Stomach (tissue), 4 donors: Measurements from ENCODE around the gene GRM4.

Source experiments
- EP300 ChIP-seq: sonication (generic); formaldehyde crosslinking; IDR thresholded peaks from one replicate; pipeline ENCODE4 v1.6.1; 2017; ENCODE audit warnings: antibody characterized with exemption
- POLR2A ChIP-seq, 4 donors: fragments of 450-650 bp; IDR thresholded peaks; one replicate each; pipeline ENCODE4 v1.6.1; 2016; ENCODE audit warnings: antibody characterized with exemption in 4 of 4, control low read depth in 2 of 4, mild to moderate bottlenecking in 1 of 4, moderate library complexity in 1 of 4
- POLR2AphosphoS5 ChIP-seq, 3 donors: sonication (generic); formaldehyde crosslinking; IDR thresholded peaks; one replicate each; pipeline ENCODE4 v1.6.1; 2016; ENCODE audit warnings: antibody characterized with exemption in 3 of 3
- TF ChIP-seq, protein P1 (sequence below), 7 experiments: fragments of 450-650 bp in 4 of 7; fragments of 200-600 bp in 3 of 7; sonication (generic) in 3 of 7; IDR thresholded peaks; one replicate each; pipeline ENCODE4 v1.5.1; 2016 to 2019; ENCODE audit warnings: antibody characterized with exemption in 7 of 7, control low read depth in 2 of 7, mild to moderate bottlenecking in 1 of 7

DNA sequence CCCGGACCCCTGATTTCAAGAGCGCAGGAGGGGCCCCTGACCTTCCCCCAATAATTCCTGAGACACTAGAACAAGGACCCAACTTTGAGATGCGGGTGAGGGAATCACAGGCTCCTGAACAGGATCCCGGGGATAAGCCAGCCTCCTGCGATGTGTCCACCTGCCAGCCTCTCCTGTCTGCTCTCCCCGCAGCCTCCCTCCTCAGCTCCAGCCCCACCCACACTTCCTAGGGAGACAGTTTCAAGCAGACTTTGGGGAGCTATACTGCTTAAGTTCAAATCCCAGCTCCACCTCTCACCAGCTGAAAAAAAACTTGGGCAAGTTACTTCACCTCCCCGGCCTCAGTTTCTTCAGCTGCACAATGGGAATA lies 50.8 kb downstream of the GRM4 start:
- TF ChIP-seq, protein P1, sequence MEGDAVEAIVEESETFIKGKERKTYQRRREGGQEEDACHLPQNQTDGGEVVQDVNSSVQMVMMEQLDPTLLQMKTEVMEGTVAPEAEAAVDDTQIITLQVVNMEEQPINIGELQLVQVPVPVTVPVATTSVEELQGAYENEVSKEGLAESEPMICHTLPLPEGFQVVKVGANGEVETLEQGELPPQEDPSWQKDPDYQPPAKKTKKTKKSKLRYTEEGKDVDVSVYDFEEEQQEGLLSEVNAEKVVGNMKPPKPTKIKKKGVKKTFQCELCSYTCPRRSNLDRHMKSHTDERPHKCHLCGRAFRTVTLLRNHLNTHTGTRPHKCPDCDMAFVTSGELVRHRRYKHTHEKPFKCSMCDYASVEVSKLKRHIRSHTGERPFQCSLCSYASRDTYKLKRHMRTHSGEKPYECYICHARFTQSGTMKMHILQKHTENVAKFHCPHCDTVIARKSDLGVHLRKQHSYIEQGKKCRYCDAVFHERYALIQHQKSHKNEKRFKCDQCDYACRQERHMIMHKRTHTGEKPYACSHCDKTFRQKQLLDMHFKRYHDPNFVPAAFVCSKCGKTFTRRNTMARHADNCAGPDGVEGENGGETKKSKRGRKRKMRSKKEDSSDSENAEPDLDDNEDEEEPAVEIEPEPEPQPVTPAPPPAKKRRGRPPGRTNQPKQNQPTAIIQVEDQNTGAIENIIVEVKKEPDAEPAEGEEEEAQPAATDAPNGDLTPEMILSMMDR (IDR thresholded peaks at IDR 0.05) = no peak
- TF ChIP-seq POLR2A (IDR thresholded peaks at IDR 0.05) (no peak), POLR2AphosphoS5 (IDR thresholded peaks at IDR 0.05) (no peak), EP300 (no peak)
